Endothelial cell of umbilical vein (primary cell): ENCODE data around the gene BRCA2. TPM values are rescaled to one million over a fixed set of nuclear protein-coding genes. Genes with fewer than 3 reads are reported as not detected.

Source experiments
- BruUV-seq: library from RNA; stranded (reverse); fragments of 400-500 nt; replicated peaks from 2 replicates; lab custom pipeline; 2021; lab: Mats Ljungman, UMichigan
- CTCF ChIA-PET: fragments of 300-600, 350-600 bp; sonication (Branson Sonifier 250); formaldehyde crosslinking; loops from one replicate; lab custom pipeline; 2021; ENCODE audit warnings: antibody characterized with exemption, inconsistent platforms; lab: Charles Lee
- POLR2A ChIA-PET: fragments of 300-600, 350-600 bp; sonication (Branson Sonifier 250); formaldehyde crosslinking; loops from one replicate; lab custom pipeline; 2021; ENCODE audit warnings: antibody characterized with exemption, inconsistent platforms; lab: Charles Lee
- DNase-seq: peaks from one replicate; pipeline ENCODE4 v3.0.0-alpha.2; 2011; ENCODE audit warnings: low read depth, low spot score
- FAIRE-seq: peaks from 2 replicates; lab custom pipeline; 2011; peaks lifted over from hg19 to GRCh38; lab: Jason Lieb, UNC
- H2AFZ ChIP-seq: 2 replicates; pipeline ENCODE4 v1.6.0; 2012; ENCODE audit warnings: low read depth, low read length, control low read depth, inconsistent platforms
- H3K27ac ChIP-seq: 2 replicates; pipeline ENCODE4 v1.5.1; 2011; ENCODE audit warnings: low read depth, mild to moderate bottlenecking, control low read depth, low read length, moderate library complexity; ENCODE audit not compliant: insufficient read depth
- H3K27me3 ChIP-seq, 2 experiments: 2 replicates each; pipeline versions ENCODE4 v1.6.0 to v1.6.1; 2011; ENCODE audit warnings: low read length in 2 of 2, mixed read lengths in 1 of 2; ENCODE audit not compliant: control insufficient read depth in 2 of 2, insufficient read depth in 2 of 2
- H3K36me3 ChIP-seq, 2 experiments: 2 replicates in 1 of 2; 3 replicates in 1 of 2; pipeline ENCODE4 v1.5.1; 2011; ENCODE audit warnings: low read length in 2 of 2, mild to moderate bottlenecking in 1 of 2, moderate library complexity in 1 of 2; ENCODE audit not compliant: control insufficient read depth in 2 of 2, insufficient read depth in 2 of 2; ENCODE audit errors: extremely low read depth in 1 of 2
- H3K4me1 ChIP-seq: 3 replicates; pipeline ENCODE4 v1.5.1; 2011; ENCODE audit warnings: mild to moderate bottlenecking, low read length; ENCODE audit not compliant: control insufficient read depth, insufficient read depth; ENCODE audit errors: extremely low read depth
- H3K4me2 ChIP-seq: 2 replicates; pipeline ENCODE4 v1.6.1; 2011; ENCODE audit warnings: low read length, control low read depth, mixed read lengths; ENCODE audit not compliant: insufficient read depth
- H3K4me3 ChIP-seq, 3 experiments: fragments of 200-600 bp in 1 of 3; sonication (generic), shearing (Covaris generic) in 1 of 3; replicated peaks in 1 of 3; 2 replicates each; pipeline ENCODE4 v1.5.1; 2011 to 2016; ENCODE audit warnings: control low read depth in 3 of 3, low read length in 3 of 3, mild to moderate bottlenecking in 2 of 3, inconsistent platforms in 1 of 3, low read depth in 1 of 3, moderate library complexity in 1 of 3; ENCODE audit not compliant: insufficient read depth in 1 of 3
- H3K79me2 ChIP-seq: 2 replicates; pipeline ENCODE4 v1.6.0; 2012; ENCODE audit warnings: low read length, inconsistent platforms; ENCODE audit not compliant: control insufficient read depth, insufficient read depth
- H3K9ac ChIP-seq: replicated peaks from 2 replicates; pipeline ENCODE3; 2011; ENCODE audit warnings: low read length, control low read depth; ENCODE audit not compliant: insufficient read depth; ENCODE audit errors: extremely low read depth
- H3K9me1 ChIP-seq: replicated peaks from 3 replicates; pipeline ENCODE4 v1.6.0; 2011; ENCODE audit warnings: mild to moderate bottlenecking, low read length; ENCODE audit not compliant: control insufficient read depth, insufficient read depth; ENCODE audit errors: extremely low read depth
- H3K9me3 ChIP-seq: replicated peaks from 2 replicates; pipeline ENCODE4 v1.5.1; 2012; ENCODE audit warnings: low read length, inconsistent platforms; ENCODE audit not compliant: control insufficient read depth, insufficient read depth
- H4K20me1 ChIP-seq: replicated peaks from 2 replicates; pipeline ENCODE3; 2011; ENCODE audit warnings: mild to moderate bottlenecking, low read length; ENCODE audit not compliant: control insufficient read depth, insufficient read depth; ENCODE audit errors: extremely low read depth
- EZH2 ChIP-seq: IDR thresholded peaks from 2 replicates; pipeline ENCODE4 v1.6.1; 2012; ENCODE audit warnings: borderline replicate concordance, low read depth, mild to moderate bottlenecking, moderate library complexity, low read length, inconsistent platforms; ENCODE audit not compliant: severe bottlenecking
- FOS ChIP-seq: IDR thresholded peaks from 2 replicates; pipeline ENCODE4 v1.6.1; 2011; ENCODE audit warnings: mild to moderate bottlenecking, low read length, moderate library complexity, borderline replicate concordance; ENCODE audit not compliant: insufficient read depth
- JUN ChIP-seq: IDR thresholded peaks from 2 replicates; pipeline ENCODE4 v1.6.1; 2011; ENCODE audit warnings: borderline replicate concordance, low read depth; ENCODE audit not compliant: insufficient read length, insufficient read depth
- MYC ChIP-seq: IDR thresholded peaks from one replicate; pipeline ENCODE4 v1.6.1; 2011; ENCODE audit warnings: mild to moderate bottlenecking, low read depth, low read length
- POLR2A ChIP-seq: IDR thresholded peaks from 2 replicates; pipeline ENCODE4 v1.6.1; 2012; ENCODE audit warnings: low read depth, mild to moderate bottlenecking, control low read depth, low read length
- POLR2AphosphoS5 ChIP-seq: IDR thresholded peaks from 2 replicates; pipeline ENCODE4 v1.6.1; 2012; ENCODE audit warnings: low read depth, mild to moderate bottlenecking, control low read depth, low read length, moderate library complexity; ENCODE audit not compliant: insufficient read depth
- dilution Hi-C: fragments of 300-500 bp; cut with MboI; formaldehyde crosslinking; loops from one replicate; pipeline ENCODE4 v1.15.0; 2019; ENCODE audit warnings: low sequenced_read_pairs; ENCODE audit not compliant: extremely low pct_ligation_motif_present
- intact Hi-C: fragments of 100-400 bp; cut with micrococcal nuclease; formaldehyde crosslinking; loops from one replicate; pipeline ENCODE4 v1.10.0; 2022
- polyA plus RNA-seq, 4 experiments: library from polyadenylated mRNA; depleted of rRNA in 3 of 4; stranded (reverse) in 3 of 4; unstranded in 1 of 4; fragments of >200 nt; gene quantifications; 2 replicates each; pipeline versions ENCODE4 v1.2.1 to v1.2.3, GENCODE V29; 2011 to 2012; ENCODE audit warnings: missing spikeins in 1 of 4
- total RNA-seq: library from RNA; stranded (reverse); gene quantifications from 2 replicates; pipeline ENCODE4 v1.2.3, GENCODE V29; 2021
- TF ChIP-seq, protein P1 (sequence below), 2 donors: IDR thresholded peaks; 1 replicate in 1 of 2; 2 replicates in 1 of 2; pipeline ENCODE4 v1.5.1; 2011; ENCODE audit warnings: low read length in 2 of 2, mild to moderate bottlenecking in 2 of 2, moderate library complexity in 2 of 2, control low read depth in 1 of 2, inconsistent platforms in 1 of 2, low read depth in 1 of 2; ENCODE audit not compliant: insufficient read depth in 1 of 2; ENCODE audit errors: extremely low read depth in 1 of 2

BRCA2 gene
- total and polyA plus RNA-seq, 2 donors (not counting 3 experiments of a cell fraction or from before 2014, with no cell fraction given): 2.9 to 17.5 TPM

DNA sequence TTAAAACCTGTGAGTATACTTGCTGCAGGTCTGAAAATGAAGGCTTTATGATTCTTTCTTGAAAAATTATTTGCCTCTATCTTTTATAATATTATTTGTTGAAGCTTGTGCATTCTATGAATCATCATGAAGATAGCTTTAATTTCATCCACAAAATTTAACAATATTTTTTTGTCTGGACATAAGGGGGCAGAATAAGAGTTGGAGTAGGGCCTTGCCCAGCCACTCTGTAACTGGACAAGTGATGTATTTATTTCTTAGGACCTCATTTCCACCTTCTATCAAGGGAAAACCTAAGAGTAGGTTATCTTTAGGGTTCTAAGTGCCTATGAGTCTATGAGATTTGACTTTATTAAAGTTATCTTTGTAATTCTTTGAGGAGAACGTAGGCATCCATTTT is 62.7 kb downstream of the BRCA2 start:
- H3K4me3 ChIP-seq: no peak overlapping the region
- H2AFZ ChIP-seq: no peak overlapping the region
- no peaks in the 10 kb centered on the region for H3K79me2 ChIP-seq
- H3K36me3 ChIP-seq: peaks cover 0 to 4% of the 10 kb centered on the region in 2 experiments
- POLR2A ChIA-PET: no interaction called here
- no TSS peak for BruUV-seq
- TF ChIP-seq JUN (no peak), FOS (no peak), MYC (no peak), EZH2 (no peak)
- no peak overlapping the region for H3K27ac ChIP-seq
- H3K4me1 ChIP-seq: peaks cover 2% of the 10 kb centered on the region
- H3K4me2 ChIP-seq: no peak overlapping the region
- H3K9me1 ChIP-seq: no peaks in the 10 kb centered on the region
- FAIRE-seq (no peak), DNase-seq (no peak)
- no peak overlapping the region for H3K9ac ChIP-seq
- H3K9me3 ChIP-seq: no peaks in the 10 kb centered on the region
- H3K27me3 ChIP-seq: no peaks in the 10 kb centered on the region
- intact Hi-C loops: no loop called here
- dilution Hi-C loops: no loop called here
- H4K20me1 ChIP-seq: no peaks in the 10 kb centered on the region
- CTCF ChIA-PET: interaction anchor here (1.0 to 1.6 kb wide), 3 partner anchors 18 to 203 kb away, joined by 4 to 16 read pairs (median 4); no protein-coding TSS in a partner anchor

DNA sequence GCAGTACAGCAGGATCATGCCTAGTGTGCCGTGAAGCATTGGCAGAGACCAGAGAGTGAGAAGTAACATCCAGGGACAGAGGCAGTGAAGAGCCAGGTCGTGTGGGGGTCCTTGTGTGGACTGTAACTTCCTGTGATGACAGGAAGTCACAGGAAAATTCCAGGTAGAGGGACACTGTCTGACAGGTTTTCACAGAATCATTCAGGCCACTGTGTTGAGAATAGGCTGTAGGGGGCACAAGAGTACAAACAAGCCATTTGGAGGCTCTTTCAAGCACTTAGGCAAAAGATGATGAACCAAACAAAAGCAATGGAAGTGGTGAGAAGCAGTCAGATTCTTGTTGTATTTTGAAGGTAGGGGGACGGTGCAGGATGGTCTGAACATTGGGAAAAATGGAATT is 66.2 kb downstream of the BRCA2 start:
- H3K9me3 ChIP-seq: no peaks in the 10 kb centered on the region
- H3K9ac ChIP-seq: no peak overlapping the region
- no peak overlapping the region for H3K4me2 ChIP-seq
- no peaks in the 10 kb centered on the region for H3K9me1 ChIP-seq
- ChIA-PET POLR2A (no interaction called here), CTCF (interaction anchor here (0.7 to 4.0 kb wide), 5 partner anchors 20 to 472 kb away, joined by 3 to 34 read pairs (median 3); no protein-coding TSS in a partner anchor)
- no peak overlapping the region for H3K27ac ChIP-seq
- dilution Hi-C loops (no loop called here), intact Hi-C loops (loop anchor here (2.0 kb wide), 1 partner anchor 201 kb away; no protein-coding TSS in a partner anchor)
- peaks cover 2% of the 10 kb centered on the region for H3K4me1 ChIP-seq
- peak; percentile 12 for DNase-seq
- H3K27me3 ChIP-seq: no peaks in the 10 kb centered on the region
- no peaks in the 10 kb centered on the region for H3K79me2 ChIP-seq
- no peaks in the 10 kb centered on the region for H4K20me1 ChIP-seq
- no TSS peak for BruUV-seq
- FAIRE-seq: no peak
- no peak overlapping the region for H3K4me3 ChIP-seq
- H2AFZ ChIP-seq: no peak overlapping the region
- H3K36me3 ChIP-seq: peaks cover 0 to 5% of the 10 kb centered on the region in 2 experiments
- TF ChIP-seq POLR2A: no peak
- no peak for TF ChIP-seq JUN
- TF ChIP-seq, protein P1, sequence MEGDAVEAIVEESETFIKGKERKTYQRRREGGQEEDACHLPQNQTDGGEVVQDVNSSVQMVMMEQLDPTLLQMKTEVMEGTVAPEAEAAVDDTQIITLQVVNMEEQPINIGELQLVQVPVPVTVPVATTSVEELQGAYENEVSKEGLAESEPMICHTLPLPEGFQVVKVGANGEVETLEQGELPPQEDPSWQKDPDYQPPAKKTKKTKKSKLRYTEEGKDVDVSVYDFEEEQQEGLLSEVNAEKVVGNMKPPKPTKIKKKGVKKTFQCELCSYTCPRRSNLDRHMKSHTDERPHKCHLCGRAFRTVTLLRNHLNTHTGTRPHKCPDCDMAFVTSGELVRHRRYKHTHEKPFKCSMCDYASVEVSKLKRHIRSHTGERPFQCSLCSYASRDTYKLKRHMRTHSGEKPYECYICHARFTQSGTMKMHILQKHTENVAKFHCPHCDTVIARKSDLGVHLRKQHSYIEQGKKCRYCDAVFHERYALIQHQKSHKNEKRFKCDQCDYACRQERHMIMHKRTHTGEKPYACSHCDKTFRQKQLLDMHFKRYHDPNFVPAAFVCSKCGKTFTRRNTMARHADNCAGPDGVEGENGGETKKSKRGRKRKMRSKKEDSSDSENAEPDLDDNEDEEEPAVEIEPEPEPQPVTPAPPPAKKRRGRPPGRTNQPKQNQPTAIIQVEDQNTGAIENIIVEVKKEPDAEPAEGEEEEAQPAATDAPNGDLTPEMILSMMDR (IDR thresholded peaks at IDR 0.05; ENCODE audit: extremely low read depth in 1 of 2, insufficient read depth in 1 of 2, low read depth in 1 of 2, low read length in 2 of 2): peak; percentile 11 to 21
- no peak for TF ChIP-seq POLR2AphosphoS5
